ENCODE data around the gene CNNM2. TPM values are rescaled to one million over a fixed set of nuclear protein-coding genes. Genes with fewer than 3 reads are reported as not detected.
A peak's percentile ranks its signal among the peaks of the same experiment; 100 is the strongest.

CNNM2 gene
- total RNA-seq, 2 donors from 2014 or later = 3.4 to 5.3 TPM

DNA sequence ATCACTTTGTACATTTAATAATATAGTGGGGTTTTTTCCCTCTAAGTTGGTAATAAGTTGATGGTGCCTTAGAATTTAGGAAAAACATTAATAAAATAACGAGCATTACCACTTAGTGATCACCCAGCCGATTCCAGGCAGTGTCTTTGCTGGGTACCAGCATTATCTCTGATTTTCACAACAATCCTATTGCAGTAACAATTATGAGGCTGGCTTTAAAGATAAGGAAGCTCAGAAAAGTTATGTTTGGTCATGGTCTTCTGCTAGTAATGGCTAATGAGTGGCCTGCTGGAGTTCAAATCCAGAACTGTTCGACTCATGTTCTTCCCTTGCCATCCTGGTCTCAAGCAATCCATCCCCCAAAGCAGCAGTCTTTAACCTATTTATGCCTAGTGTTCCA, 127.9 kb downstream of the CNNM2 start:
- WGBS, 2 donors = 90 to 91% methylated on average over 3 of the region's 3 CpGs
- intact Hi-C loops (cut with DNase I) = no loop called here
- DNase-seq = no peak

GRCh38 chr10:103047381-103047780, 129.3 kb downstream of the CNNM2 start:
- Histone ChIP-seq H3K27me3 (no peaks in the 10 kb centered on the region), H3K4me3 (no peak overlapping the region)
- intact Hi-C loops (cut with DNase I) = no loop called here

More for the DNA sequence above, 127.9 kb downstream of the CNNM2 start:
- no peaks in the 10 kb centered on the region for H3K36me3 ChIP-seq (replicated peaks in 1 of 2; ENCODE audit: insufficient read depth in 1 of 2, low read depth in 2 of 2)
- TF ChIP-seq, protein P1, sequence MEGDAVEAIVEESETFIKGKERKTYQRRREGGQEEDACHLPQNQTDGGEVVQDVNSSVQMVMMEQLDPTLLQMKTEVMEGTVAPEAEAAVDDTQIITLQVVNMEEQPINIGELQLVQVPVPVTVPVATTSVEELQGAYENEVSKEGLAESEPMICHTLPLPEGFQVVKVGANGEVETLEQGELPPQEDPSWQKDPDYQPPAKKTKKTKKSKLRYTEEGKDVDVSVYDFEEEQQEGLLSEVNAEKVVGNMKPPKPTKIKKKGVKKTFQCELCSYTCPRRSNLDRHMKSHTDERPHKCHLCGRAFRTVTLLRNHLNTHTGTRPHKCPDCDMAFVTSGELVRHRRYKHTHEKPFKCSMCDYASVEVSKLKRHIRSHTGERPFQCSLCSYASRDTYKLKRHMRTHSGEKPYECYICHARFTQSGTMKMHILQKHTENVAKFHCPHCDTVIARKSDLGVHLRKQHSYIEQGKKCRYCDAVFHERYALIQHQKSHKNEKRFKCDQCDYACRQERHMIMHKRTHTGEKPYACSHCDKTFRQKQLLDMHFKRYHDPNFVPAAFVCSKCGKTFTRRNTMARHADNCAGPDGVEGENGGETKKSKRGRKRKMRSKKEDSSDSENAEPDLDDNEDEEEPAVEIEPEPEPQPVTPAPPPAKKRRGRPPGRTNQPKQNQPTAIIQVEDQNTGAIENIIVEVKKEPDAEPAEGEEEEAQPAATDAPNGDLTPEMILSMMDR (IDR thresholded peaks at IDR 0.05) = no peak
- no peak for TF ChIP-seq POLR2A (IDR thresholded peaks at IDR 0.05)
- ATAC-seq = no peak
- no peaks in the 10 kb centered on the region for H3K27me3 ChIP-seq
- H3K4me1 ChIP-seq = no peaks in the 10 kb centered on the region
- H3K27ac ChIP-seq = no peak overlapping the region
- H3K4me3 ChIP-seq = no peak overlapping the region
- no peaks in the 10 kb centered on the region for H3K9me3 ChIP-seq

GRCh38 chr10:103049237-103049636, 131.1 kb downstream of the CNNM2 start:
- 91 to 93% methylated on average over 6 of the region's 6 CpGs for WGBS, 2 donors

More at GRCh38 chr10:103047381-103047780, 129.3 kb downstream of the CNNM2 start:
- ATAC-seq = no peak
- no peaks in the 10 kb centered on the region for H3K36me3 ChIP-seq (replicated peaks in 1 of 2; ENCODE audit: insufficient read depth in 1 of 2, low read depth in 2 of 2)
- no peaks in the 10 kb centered on the region for H3K9me3 ChIP-seq
- DNase-seq = no peak
- no peak overlapping the region for H3K27ac ChIP-seq
- 90 to 92% methylated on average over 3 of the region's 3 CpGs for WGBS, 2 donors
- TF ChIP-seq POLR2A (IDR thresholded peaks at IDR 0.05) = no peak
- TF ChIP-seq, protein P1 (IDR thresholded peaks at IDR 0.05) = no peak
- H3K4me1 ChIP-seq = no peaks in the 10 kb centered on the region

GRCh38 chr10:103053659-103054581, 135.8 kb downstream of the CNNM2 start:
- no peak overlapping the region for H3K4me3 ChIP-seq
- H3K9me3 ChIP-seq = no peaks in the 10 kb centered on the region
- peak; percentile 68 for ATAC-seq
- peak overlapping the region in 1 of 4 donors; percentile 6 for H3K27ac ChIP-seq
- no peak for TF ChIP-seq POLR2A (IDR thresholded peaks at IDR 0.05)
- TF ChIP-seq, protein P1 (IDR thresholded peaks at IDR 0.05) = no peak
- no peaks in the 10 kb centered on the region for H3K27me3 ChIP-seq
- WGBS, 2 donors = 43 to 63% methylated on average over 20 of the region's 20 CpGs
- DNase-seq = peak; percentile 29 to 63 (median 53)
- intact Hi-C loops (cut with DNase I) = no loop called here
- H3K36me3 ChIP-seq (replicated peaks in 1 of 2; ENCODE audit: insufficient read depth in 1 of 2, low read depth in 2 of 2) = no peaks in the 10 kb centered on the region
- no peaks in the 10 kb centered on the region for H3K4me1 ChIP-seq

More at GRCh38 chr10:103049237-103049636, 131.1 kb downstream of the CNNM2 start:
- H3K4me1 ChIP-seq = no peaks in the 10 kb centered on the region
- intact Hi-C loops (cut with DNase I) = no loop called here
- H3K4me3 ChIP-seq = no peak overlapping the region
- no peaks in the 10 kb centered on the region for H3K27me3 ChIP-seq
- TF ChIP-seq, protein P1 (IDR thresholded peaks at IDR 0.05) = no peak
- no peak for TF ChIP-seq POLR2A (IDR thresholded peaks at IDR 0.05)
- H3K36me3 ChIP-seq (replicated peaks in 1 of 2; ENCODE audit: insufficient read depth in 1 of 2, low read depth in 2 of 2) = no peaks in the 10 kb centered on the region
- no peak overlapping the region for H3K27ac ChIP-seq
- ATAC-seq (no peak), DNase-seq (no peak)
- H3K9me3 ChIP-seq = no peaks in the 10 kb centered on the region

All from body of pancreas (tissue), 4 donors.